NCI-H2227 treated with DMSO at 0.1 percent for 48 hours (cell line): ENCODE data around the gene ACSL3.

Experiments
- DNase-seq: peaks from one replicate; lab custom pipeline; 2025; lab: John Stamatoyannopoulos, UW

Gene ACSL3

DNA sequence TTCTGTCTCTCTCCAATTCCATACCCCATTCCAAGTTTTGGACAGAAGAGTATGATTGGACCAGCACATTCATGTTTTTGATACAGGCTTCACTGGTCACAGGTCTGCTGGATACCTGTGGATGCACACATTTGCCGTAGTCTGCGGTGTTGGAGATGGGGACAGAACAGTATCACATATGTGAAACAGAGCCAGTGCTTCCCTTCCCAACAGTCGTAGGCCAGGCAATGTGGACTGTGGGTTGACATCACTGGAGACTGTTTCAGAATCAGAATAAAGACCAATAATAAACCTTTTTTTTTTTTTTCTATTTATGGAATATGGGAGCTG lies 18.7 kb downstream of the ACSL3 start:
- no peak for DNase-seq

DNA sequence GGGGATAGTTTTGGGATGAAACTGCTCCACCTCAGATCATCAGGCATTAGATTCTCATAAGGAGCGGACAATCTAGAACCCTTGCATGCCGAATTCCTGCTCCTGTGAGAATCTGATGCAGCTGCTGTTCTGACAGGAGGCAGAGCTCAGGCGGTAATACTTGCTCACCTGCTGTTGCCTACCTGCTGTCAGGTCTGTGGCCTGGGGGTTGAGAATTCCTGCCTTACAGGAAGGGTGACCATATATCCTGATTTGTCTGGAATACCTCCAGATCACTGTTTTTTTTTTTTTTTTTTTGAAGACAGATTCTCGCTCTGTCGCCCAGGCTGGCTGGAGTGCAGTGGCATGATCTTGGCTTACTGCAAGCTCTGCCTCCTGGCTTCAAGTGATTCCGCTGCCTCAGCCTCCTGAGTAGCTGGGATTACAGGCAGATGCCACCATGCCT lies 21.7 kb downstream of the ACSL3 start:
- no peak for DNase-seq

DNA sequence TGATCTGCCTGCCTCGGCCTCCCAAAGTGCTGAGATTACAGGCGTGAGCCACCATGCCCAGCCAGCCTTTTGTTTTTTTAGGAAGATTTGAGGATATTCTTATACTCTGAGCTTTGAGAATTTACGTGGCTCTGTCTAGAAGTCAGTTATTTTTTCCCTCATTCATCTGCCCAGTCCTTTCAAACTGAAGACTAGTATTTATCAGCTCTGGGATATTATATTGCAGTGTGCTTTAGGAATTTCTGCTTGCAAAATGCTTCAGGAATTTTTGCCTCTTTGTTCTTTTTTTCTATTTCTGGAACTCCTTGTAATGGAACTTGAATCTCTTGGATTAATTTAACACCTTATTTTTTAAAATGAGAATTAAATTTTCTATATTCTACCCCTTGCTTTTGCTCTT lies 22.6 kb downstream of the ACSL3 start:
- DNase-seq, result no peak

DNA sequence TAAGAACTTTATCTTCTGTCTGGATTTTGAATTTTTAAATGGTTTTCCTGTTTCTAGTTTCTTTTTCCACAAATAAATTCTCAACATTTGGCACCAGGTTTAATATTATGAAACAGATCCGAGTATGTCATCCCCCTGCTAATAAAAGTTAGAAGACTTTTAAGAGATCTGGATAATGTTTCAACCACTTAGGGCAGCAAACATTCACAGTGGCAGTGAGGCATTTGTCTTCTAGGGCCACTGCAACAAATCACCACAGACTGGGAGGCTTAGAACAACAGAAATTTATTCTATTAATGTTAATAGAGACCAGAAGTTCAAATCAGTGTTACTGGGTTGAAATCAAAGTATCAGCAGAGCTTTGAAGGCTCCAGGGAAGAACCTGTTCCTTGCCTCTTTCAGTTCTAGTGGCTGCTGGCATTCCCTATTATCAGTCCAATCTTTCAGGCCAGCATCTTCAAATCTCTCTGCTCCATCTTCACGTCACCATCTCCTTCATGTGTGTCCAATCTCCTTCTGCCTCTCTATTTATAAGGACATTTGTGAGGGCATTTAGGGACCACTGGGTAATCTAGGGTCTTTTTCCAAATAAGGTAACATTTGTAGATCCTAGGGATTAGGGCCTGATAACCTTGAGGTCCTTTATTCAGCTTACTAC lies 23.4 kb downstream of the ACSL3 start:
- peak; percentile 86 for DNase-seq

DNA sequence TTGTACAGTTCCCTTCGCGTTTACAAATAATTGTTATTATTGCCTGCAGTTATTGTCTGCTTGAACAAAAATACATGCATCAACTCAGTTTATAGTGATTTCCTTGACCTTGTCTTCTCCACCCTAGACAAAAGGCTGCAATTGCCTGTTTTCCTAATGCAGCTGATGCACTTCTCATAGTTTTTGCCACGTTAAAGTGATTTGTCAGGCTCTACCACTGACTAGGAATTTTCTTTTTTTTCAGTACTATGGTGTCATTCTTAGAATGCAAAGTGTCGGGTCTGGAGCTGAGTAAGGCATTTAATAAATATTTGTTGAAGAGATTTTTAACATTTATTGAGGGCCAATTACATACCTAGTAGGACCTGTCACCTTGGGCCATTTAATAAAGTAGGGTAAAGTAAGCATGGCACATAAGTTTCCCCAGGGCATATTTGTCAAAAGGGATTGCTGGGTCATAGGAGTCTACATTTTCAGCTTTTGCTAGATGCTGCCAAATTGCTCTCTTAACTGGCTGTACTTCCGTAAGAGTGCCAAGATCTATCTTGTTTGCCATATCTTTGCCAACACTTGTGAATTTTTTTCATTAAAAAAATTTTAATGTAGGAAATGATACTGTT lies 24.1 kb downstream of the ACSL3 start:
- DNase-seq, result no peak

DNA sequence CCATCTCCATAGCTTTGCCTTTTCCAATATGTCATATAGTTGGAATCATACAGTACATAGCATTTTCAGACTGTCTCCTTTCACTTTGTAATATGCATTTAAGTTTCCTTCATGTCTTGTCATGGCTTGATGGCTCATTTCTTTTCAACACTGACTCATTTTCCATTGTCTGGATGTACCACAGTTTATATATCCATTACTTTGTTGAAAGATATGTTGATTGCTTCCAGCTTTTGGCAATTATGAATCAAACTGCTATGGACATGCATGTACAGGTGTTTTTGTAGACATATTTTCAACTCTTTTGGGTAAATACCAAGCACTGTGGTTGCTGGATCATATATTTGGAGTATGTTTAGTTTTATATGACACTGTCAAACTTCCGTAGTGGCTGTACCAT lies 26.3 kb downstream of the ACSL3 start:
- DNase-seq, result no peak

DNA sequence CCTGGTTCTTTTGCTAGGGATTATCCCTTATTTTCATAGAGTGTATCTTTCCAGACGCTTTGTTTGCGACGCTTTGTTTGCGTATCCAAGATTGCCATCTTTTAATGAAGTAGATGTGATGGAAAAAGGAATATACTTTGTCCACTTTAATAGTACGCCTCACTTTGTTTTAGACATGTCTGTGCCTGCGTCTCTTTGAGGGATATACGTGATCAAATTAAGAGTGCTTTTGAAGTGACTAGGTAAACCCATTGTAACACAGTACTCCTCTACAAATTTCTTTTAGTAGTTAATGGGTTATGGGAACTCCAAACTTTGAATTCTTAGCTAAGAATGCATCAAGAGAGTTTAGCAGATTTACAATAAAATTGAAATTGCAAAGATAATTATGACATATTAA lies 27.9 kb downstream of the ACSL3 start:
- no peak for DNase-seq

DNA sequence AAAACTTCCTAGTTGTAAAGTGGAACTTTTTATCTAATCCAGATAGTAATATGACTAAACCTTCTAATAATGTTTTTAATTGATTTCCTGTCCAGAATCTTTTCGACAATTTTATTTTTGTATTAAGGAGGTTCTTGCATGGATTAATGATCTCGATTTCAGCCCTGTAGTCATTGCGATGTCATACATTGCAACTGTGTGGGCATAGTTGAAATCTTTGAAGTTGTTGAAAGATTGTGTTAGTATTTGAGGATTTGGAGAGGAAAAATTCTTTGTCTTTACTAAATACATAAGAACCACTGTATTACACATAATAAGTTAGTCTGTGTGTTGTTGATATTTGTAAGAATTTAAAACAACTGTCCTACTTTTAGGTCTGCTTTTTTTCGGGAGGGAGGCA lies 31.1 kb downstream of the ACSL3 start:
- no peak for DNase-seq

DNA sequence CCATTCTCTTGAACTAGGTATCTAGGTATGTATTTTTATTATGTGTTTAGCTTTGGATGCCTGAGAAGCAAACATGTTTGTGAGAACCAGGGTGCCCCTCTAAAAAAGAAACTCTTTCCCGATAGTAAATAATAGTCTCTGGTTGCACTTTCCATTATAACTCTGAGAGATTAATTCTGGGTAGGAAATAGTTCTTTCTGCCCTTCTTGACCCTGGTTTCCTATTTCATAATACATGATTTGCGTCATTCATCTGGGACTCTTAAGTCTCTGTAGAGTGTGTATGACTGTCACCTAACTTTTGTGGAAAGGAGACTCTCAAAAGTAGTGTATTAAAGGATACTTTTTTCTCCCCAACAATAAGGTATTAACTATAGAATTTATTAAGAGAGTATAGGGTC lies 31.5 kb downstream of the ACSL3 start:
- no peak for DNase-seq

DNA sequence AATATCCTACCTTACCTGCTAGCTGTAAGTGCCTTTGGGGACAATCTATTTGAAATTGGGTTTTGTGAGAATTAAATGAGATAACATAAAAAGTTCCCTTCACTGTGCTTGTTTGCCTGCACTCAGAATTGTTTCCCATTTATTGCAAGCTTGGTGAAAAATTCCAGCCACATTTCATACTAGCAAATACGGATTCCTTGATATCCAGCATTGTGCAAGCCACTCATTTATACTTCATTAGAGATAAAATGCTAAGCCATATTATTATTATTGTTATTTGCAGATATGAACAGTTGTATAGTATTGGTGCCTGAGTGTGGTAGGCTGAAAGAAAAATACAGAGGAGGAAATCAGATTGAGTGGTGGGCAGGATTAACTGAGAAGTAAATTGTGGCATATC lies 31.9 kb downstream of the ACSL3 start:
- DNase-seq, result no peak

DNA sequence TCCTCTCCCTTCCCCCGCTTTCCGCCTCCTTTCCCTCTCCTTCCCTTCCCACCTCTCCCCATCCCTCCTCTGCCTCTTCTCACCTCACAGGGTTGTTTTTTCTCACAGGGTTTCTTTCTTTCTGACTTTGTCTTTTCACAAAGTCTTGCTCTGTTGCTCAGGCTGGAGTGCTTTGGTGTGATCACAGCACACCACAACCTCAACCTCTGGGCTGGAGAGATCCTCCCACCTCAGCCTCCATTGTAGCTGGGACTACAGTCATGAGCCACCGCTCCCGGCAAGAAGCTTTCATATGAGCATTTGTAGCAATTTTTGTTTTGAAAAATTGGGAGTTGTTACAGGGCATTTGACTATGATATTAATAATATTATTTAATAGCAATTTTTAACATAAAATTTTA lies 32.9 kb downstream of the ACSL3 start:
- DNase-seq, result no peak

DNA sequence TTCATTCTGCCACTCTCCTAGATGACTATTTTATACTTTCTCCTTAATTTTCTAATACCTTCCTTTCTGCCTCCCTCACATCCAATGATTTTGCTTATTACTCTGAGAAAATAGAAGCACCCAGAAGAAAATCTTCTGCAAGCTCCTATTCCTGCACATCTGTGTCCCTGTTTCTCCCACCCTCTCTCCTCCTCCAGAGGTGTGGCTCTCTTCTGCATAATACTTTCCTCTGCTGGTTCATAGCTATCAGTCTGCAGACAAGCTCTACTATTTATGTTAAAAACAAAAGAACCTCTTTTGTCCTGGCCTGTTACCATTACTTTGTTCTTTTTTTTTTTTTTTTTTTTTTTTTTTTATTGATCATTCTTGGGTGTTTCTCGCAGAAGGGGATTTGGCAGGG lies 34.3 kb downstream of the ACSL3 start:
- DNase-seq, result no peak

DNA sequence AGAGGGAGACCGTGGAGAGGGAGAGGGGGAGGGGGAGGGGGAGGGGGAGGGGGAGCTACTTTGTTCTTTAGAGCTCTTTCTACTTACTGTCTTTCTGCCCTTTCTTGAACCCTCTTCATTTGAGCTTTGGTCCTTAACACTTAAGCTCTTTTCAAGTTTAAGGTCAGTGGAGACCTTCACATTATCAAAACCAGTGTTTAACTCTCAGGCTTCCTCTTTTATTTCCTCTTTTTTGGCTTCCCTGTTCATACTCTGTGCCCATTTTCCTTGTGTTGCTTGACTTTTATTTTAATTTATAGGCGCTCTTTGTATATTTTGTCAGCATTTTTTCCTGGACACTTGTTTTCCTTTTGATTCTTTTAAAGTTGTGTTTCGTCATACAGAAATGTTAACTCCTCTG lies 37.1 kb downstream of the ACSL3 start:
- DNase-seq, result no peak

DNA sequence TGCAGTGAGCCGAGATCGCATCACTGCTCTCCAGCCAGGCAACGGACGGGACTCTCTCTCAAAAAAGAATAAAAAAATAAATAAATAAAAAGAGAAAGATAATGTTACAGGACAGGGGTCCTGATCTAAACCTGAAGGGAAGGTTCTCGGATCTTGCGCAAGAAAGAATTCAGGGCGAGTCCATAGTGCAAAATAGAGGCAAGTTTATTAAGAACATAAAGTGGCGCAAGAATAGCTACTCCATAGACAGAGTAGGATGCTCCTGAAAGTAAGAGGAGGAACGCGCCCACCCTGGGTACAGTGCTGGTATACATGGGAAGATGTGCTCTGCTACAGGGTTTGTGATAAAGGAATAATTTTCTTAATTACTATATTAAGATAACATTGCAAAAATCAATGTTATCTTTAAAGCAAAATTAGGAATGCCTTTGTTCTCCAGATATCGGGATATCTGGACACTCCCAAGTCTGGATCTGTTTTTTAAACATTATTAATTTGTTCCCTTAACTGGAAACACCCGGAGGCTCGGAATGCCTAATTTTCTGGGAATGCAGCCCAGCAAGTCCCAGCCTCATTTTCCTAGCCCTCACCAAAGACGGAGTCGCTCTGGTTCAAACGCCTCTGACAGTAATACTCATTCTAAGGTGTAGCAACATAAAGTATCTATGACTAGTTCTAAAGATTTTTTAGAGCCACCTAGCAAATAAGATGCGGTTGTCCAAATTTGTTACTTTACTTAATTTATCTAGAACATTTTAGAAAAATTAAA lies 38.8 kb downstream of the ACSL3 start:
- no peak for DNase-seq

DNA sequence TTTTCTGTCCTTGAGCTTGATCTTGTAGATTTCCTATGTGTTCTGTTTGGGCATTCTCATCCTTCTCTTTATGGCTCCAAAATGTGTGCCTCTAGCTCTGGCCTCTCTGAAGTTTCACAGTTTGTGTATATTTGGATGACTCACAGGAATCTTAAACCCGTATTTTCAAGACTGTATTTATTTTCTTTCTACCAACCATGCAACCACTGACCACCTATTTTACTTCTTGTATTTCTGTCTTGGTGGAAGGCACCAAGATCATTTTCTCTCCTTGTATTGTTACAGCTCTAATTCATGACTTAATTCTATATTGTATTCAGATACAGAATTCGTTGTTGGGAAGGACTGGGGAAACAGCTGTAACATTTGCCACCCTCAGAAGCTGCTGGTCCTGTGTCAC lies 39.5 kb downstream of the ACSL3 start:
- no peak for DNase-seq

DNA sequence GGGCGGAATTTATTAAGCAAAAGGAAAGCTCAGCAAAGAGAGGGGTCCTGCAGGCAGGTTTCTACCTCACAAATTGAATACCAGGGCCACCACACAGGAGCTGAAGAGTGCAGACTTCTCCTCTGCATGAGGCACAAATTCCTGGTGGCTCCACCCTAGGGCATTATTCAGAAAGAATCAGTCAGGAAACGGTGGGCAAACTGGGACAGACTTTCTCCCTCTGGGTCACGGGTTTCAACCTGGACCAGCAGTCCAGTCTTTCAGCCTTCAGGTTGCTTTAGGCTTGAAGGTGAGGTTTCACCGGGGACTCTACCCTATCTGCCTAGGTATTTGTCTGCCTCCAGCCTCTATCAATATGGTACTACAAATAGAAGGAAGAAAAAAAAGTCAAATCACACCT lies 41.8 kb downstream of the ACSL3 start:
- no peak for DNase-seq

DNA sequence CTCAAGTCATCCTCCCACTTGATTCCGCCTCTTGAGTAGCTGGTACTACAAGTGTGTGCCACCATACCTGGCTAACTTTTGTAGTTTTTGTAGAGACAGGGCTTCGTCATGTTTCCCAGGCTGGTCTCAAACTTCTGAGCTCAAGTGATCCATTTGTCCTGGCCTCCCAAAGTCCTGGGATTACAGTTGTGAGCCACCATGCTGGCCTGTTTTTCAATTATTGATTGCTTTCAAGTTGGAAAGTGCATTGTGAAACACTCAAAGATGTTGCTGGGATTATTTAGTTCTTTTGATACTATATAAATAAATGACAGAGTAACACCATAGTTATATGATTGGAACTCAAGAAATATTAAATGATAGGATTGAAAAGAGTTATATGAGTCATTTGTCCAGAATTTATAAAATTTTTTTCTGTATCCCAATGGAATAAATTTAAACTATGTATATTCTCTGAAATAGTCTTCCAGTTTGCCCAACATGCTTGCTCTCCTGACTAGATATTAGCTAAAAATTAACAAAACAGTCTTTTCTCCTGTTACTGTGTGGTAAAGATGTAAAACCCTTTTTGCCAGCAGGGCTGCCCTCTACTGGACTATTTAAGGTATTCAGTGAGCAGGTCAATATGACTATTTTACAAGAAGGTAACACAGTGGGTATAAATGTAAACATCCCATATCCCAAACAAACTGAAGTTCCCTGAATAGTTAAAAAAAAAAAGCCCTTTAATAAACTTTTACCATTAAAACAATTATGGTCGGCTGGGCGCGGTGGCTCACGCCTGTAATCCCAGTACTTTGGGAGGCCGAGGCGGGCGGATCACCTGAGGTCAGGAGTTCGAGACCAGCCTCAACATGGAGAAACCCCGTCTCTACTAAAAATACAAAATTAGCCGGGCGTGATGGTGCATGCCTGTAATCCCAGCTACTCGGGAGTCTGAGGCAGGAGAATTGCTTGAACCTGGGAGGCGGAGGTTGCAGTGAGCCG lies 42.7 kb downstream of the ACSL3 start:
- peak; percentile 45 for DNase-seq

DNA sequence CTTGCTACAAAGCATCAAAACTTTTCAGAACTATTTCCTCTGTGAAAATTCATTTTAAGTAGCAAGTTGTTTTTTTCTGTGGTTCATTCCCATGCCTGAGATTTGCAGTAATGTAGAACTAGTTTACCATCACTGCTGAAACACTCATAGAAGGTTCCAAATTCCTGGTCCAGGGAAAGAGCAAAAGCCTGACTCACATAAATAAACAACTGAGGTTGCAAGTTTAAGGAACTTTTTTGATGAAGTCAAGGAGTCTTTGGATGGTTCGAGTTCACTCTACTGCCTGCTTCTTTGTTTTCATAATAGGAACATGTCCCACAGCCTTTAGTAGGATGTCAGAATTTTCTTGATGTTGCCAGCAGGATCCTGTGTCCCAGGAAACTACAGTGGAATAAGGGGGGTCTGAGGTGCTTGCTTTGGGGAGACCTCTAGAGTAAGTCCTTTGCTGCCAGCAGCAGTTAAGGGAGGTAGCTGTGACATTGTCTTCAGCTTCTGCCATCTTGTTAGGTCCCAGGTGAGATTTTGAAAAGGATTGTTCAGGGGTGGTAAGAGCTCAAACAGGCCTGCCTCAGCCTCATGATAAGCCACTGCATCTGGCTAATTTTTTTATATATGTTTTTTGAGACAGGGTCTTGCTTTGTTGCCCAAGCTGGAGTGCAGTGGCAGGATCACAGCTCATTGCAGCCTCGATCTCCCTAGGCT lies 43.9 kb downstream of the ACSL3 start:
- DNase-seq, result no peak

DNA sequence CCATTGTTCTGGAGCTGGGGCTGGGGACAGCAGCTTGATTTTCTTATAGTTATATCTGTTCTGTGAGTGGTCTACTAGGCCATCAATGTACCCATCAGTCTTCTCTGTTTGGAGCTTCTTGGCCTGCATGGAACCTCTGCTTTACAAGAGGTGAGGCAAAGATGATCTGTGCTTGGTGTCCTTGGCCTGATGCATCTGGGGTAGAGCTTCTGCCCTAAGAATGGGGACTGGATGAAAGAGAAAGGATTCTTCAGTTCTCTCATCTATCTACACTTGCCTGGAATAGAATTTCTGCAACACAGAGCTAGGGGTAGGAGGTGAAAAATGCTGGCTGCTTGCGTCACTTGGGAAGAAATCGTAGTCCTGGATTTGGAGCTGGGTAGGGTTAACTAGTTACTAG lies 46.2 kb downstream of the ACSL3 start:
- no peak for DNase-seq

DNA sequence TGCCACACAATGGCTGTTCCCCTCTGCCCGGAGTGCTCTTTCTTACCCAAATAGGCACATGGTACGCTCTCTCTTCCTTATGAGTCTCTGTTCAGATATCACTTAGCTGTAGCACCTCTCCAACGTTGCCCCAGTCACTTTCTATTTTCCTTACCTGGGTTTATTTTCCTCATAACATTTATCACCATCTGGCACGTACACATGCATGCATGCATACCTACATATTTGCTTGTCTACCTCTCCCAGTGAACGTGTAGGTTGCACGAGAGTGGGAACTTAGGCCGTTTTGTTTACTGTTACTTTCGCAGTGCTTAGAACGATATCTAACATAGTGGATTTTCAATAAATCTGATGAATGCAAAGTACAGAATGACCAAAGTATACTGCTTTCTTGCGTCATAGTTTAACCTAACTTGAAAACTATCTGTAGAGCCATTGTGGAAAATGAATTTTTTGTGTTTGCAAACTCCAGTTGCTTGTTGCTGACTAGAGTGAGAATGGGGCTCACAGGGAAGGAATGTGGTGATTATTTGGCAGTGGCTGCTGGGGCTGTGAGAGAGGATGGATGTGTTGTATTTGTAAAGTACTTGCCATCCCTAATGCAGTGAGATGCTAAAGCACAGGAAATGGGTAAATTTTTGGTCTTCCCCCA lies 47.1 kb downstream of the ACSL3 start:
- DNase-seq, result no peak

DNA sequence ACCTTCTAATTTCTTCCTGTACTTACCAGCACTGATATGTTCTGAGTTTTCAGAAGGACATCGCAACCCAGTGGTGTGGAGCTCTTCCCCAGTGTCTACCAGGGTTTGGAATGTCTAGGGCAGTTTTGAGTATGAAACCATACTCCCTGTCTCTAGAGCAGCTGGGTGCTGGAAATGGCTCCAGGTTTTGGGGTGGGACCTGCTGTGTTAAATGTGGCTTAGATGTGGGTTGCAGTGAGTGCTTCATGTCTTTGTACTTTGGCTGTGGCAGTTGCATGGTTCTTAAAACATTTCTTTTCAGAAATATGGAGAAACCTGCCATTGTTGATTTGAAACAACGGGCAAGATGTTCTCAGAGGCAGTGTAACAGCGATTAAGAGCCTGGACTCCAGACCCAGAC lies 48.5 kb downstream of the ACSL3 start:
- DNase-seq, result no peak
